ENCODE measurements around the gene NKAIN2.
"Not testable (repeated sequence)": the region's sequence is repeated elsewhere in the genome, so short reads cannot be mapped to it uniquely, and the experiment has no call there.

- TF ChIP-seq, protein P1, sequence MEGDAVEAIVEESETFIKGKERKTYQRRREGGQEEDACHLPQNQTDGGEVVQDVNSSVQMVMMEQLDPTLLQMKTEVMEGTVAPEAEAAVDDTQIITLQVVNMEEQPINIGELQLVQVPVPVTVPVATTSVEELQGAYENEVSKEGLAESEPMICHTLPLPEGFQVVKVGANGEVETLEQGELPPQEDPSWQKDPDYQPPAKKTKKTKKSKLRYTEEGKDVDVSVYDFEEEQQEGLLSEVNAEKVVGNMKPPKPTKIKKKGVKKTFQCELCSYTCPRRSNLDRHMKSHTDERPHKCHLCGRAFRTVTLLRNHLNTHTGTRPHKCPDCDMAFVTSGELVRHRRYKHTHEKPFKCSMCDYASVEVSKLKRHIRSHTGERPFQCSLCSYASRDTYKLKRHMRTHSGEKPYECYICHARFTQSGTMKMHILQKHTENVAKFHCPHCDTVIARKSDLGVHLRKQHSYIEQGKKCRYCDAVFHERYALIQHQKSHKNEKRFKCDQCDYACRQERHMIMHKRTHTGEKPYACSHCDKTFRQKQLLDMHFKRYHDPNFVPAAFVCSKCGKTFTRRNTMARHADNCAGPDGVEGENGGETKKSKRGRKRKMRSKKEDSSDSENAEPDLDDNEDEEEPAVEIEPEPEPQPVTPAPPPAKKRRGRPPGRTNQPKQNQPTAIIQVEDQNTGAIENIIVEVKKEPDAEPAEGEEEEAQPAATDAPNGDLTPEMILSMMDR (IDR thresholded peaks at IDR 0.05; ENCODE audit: insufficient read depth, low read length, poor library complexity, severe bottlenecking) = not testable (repeated sequence)
- TF ChIP-seq EZH2phosphoT487 (conservative IDR thresholded peaks at IDR 0.05; ENCODE audit: low read length) = not testable (repeated sequence)
Measured at GRCh38 chr6:124167249-124167648, 363.6 kb downstream of the NKAIN2 start.
